GM18868 (cell line): ENCODE data around the gene RAB35.
A peak's percentile ranks its signal among the peaks of the same experiment; 100 is the strongest.

Experiments used
- ATAC-seq: cut with Tn5 transposase; IDR thresholded peaks from one replicate; pipeline ENCODE4 v1.9.1; 2021; ENCODE audit warnings: mild to moderate bottlenecking, moderate library complexity; ENCODE audit not compliant: unreplicated experiment

RAB35 gene

DNA sequence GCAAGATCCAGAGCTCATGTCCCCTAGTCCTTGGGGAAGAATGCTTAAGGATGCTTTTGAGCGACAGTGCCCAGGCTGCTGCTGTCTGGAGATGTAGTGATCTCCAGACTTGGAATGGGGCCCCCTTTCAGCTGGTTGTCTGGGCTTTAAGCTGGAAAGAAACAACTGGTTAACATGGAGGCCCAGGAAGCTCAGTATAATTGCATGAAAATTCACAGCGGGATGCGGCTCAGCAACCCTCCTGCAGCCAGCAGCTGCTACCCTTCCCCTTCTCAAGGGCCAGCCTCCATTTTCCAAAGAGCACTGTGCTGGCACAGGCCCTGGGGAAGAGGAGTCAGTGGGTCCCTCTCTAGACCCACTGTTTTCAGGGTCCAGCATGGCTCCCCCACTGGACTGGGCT lies 26.3 kb downstream of the RAB35 start:
- ATAC-seq, result no peak

DNA sequence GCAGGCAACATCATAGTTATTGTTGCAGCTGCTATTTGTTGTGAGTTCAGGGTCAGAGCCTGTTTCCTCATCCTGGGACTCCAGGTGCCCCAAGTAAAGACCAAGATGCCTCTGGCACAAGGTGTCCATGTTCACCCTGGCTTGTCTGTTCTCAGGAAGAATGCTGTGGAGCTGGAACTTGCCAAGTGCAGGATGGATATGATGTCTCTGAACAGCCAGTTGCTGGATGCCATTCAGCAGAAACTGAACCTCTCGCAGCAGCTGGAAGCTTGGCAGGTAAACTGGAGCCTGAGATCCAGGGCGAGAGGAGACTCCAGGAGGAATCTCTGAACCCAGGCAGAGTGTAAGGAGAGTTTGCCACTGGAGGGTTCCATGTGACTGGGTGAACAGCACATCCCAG lies 26.8 kb downstream of the RAB35 start:
- ATAC-seq, result no peak

DNA sequence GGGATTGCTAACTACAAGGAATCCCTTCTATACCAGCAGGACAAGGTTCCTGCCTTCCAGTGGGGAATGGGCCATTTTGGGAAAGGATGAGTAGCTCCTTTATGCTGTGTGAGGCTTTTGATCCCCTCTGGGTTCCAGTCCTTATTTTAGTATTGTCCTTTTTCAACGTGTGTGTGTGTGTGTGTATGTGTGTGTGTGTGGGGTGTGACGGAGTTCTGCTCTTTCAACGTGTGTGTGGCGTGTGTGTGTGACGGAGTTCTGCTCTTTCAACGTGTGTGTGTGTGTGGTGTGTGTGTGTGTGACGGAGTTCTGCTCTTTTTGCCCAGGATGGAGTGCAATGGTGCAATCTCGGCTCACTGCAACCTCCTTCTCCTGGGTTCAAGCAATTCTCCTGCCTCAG lies 27.4 kb downstream of the RAB35 start:
- ATAC-seq, result no peak

DNA sequence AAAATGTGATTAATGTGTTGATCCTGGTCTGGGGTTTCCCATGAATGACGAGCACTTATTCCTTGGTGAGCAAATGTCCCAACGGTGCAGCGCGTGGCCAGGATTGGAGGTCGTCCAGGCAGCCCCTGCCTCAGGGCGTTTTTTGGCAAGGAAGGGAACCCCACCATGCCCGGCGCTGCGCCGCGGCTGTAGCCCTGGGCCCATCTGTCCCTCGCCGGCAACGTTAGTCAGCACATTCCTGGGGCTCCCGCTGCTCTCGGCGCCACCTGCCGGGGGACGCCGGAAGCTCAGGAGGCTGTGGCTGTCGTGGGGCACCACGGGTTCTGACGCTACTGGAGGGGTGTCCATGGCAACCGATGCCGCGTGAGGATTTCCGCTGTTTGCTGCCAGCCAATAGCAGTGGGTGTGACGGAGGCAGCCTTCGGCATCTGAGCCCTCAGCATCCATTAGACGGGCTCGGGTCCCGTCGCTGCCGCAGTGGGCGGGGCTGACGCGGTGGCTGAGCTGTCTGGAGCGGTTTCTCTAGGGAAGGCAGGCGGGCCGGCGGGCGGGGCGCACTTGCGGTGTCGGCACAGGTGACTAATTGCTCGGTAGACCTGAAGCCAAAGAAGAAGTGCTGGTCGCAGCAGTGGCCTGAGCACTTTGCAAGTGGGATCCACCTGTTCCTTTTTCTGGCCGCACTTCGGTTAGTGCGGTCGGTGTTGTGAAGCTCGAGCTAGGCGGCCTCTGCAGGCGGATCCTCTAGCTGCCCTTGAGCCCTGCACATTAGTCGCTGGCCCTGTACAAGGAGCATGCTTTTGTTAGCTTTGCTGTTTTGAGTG lies 29.5 kb downstream of the RAB35 start:
- ATAC-seq, result peak; percentile 98

DNA sequence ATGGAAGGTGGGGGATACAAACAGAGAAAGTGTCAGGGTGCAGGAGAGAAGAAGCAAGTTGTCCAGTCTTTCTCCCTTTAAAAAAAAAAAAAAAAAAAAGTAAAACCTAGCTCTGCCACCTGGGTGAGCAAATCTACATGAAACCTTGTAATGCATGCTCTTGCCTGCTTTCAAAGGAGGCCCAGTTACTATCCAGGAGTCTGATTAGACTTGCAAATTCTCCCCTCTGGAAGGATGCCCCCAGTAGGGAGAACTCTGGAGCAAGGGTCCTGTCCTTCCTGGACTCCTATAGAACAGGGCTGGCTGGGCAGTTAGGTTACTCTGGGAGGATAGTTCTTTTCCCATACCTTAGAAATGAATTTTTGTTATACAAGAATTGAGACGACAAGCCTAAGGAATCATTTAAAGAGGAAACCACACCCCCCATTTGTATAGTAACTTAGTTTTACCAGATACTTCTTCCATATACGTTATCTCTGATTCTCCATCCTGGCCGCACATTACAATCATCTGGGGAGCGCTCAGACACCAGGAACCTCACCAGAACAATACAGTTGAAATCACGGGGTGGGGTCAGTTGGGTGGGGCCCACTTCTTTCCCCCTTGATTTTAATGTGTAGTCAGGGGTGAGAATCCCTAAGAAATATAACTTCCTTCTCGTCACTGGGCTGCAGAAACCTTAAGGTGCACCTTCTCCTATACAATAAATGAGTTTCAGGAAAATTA lies 30.5 kb downstream of the RAB35 start:
- no peak for ATAC-seq

DNA sequence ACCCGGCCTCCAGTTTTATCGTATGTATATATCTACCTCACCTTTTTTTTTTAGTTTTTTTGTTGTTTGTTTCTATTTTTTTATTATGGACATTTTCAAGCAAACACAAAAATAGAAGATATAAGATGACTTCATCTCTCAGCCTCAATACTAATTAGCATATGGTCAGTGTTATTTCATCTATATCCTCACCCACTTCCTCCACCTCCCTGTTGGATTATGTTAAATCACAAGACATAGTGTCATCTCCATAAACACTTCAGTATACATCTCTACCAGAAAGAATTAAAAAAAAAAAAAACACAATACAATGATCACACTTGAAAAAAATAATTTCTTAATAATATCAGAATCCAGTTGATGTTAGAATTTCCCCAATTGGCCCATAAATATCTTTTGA lies 34.9 kb downstream of the RAB35 start:
- no peak for ATAC-seq

DNA sequence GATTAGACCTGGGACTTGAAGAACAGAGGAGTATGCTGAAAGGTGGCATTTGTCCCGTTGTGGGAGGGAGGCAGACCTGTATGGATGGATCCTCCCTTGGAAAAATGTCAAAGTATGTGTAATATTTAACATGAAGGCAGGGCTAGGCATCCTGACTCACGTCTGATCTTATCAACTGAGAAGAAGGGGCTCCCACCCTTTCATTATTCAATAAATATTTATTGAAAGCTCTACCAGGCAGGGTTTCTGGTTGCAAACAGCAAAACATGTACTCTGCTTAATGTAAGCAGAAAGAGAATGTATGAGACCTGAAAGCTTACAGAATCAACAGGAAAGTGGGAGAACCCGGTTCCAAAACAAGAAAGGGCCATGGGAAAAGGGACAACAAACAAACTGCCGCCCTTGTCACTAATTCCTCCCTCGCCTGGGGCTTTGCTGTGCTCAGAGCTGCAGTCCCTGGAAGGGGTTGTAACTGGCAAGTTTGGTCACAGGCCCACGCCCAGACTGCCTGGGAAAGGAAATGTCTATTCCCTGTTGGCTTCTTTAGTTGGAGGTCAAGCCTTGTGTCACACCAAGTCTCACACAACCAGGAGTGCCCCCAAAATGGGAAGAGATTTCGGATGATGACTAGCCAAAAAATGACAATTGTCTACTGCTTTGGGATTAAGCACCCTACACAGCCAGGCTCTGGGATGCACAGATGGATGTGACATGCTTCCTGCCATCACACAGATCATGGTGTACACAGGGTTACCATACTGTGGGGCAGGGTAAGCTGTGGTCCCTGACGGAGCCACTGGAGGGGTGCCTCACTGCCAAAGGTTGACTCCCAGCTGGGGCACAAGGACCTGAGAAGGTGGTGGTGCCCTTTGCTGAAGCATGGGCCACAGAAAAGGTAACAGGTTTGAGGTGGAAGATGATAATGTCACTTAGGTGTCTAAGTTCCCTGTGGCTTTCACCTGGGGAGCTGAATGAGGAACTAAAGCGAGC lies 36.8 kb downstream of the RAB35 start:
- no peak for ATAC-seq

DNA sequence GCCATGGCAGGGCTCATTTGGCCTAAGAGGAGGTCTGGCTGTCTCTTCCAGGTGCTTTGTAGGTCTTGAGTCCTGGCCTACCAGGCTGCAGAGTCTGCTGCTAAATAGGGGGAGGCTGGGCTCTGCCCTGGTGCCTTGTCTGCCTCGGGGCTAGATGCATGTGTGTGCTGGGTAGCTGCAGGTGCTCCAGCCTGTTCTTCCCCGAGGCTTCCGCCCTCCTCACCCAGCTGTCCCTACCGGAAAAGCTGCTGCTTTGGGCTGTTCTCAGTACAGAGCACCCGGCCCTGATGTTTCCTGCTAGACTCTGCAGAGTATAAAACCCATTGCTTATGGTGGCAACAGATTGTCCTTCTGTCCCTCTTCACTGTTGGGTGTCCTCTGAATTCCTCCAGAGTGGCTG lies 37.7 kb downstream of the RAB35 start:
- no peak for ATAC-seq

DNA sequence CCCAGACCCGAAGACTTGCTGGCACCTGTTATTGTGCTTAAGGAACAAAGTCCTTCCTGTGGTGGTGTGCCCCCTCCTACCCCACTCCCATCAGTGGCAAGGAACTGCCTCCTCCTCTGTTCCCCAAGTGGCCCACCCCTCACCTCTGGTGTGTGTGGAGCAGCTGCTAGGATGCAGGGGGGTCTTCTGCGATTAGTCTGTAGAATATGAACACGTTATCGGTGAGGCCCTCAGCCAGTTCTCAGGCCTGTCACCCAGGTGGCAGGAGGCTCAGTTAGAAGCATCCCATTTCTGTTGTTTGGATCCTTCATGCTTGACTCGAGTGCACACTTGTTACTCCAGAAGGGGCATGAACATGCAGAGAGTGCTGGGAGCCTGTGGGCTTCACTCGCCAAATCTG lies 39.3 kb downstream of the RAB35 start:
- no peak for ATAC-seq

DNA sequence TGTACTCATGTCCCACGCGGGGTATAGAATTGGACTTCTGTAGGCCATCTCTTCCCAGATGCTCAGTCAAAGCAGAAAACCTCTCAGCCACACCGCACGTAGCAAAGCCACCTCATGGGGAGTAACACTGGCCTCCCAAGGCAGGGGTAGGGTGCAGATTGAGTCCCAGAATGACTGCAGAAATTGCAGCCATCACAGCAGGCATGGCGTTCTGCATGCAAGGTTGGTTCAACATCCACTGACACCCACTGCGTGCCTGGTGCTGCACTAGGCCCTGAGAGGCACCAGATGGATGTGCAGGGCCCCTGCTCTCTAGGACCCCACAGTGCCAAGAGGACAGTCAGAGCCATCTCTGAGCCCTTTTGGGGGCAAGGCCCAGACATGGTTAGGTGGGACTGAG lies 39.9 kb downstream of the RAB35 start:
- ATAC-seq, result no peak

DNA sequence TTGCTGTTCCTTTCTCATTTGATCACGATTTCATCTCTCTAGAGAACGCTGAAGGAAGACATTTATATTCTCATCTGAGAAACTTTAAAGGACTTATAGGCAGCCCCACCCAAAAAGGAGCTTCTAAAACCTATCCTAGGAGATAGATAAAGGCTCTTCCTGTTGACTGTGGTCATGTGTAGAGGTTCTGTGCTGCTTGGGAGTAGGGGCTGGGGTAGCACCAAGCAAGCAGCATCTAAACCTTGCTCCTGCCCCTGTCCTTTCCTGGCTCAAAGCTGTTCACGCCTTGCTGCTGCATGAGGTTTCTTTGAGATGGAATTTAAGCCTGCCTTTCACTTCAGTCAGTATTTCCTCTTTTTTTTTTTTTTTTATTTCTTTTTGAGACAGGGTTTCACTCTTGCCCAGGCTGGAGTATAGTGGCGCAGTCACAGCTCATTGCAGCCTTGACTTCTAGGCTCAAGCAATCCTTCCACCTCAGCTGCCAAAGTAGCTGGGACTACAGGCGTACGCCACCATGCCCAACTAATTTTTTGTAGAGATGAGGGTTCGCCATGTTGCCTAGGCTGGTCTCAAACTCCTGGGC lies 41.4 kb downstream of the RAB35 start:
- ATAC-seq, result no peak

DNA sequence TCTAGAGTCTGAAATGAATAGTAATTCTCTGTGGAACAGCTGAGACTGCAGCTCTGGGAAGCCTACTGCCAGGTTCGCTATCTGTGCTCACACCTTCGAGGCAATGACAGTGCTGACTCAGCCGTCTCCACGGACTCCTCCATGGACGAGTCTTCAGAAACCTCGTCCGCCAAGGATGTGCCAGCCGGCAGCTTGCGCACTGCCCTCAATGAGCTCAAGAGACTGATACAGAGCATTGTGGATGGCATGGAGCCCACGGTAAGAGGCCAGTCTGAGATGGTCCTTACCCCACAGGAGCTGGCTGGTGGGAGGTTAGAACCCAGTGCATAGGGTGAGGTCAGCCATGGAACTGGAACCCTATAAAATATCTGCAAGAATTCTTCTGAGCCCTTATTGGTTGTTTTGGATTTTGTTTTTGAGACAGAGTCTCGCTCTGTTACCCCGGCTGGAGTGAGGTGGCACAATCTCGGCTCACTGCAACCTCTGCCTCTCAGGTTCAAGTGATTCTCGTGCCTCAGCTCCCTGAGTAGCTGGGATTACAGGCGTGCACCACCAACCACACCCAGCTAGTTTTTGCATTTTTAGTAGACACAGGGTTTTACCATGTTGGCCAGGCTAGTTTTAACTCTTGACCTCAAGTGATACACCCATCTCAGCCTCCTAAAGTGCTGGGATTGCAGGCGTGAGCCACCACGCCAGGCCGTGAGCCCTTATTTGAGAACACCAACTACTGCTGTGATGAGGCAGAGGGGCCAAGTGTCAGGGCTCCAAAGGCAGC lies 43.9 kb downstream of the RAB35 start:
- ATAC-seq, result no peak

DNA sequence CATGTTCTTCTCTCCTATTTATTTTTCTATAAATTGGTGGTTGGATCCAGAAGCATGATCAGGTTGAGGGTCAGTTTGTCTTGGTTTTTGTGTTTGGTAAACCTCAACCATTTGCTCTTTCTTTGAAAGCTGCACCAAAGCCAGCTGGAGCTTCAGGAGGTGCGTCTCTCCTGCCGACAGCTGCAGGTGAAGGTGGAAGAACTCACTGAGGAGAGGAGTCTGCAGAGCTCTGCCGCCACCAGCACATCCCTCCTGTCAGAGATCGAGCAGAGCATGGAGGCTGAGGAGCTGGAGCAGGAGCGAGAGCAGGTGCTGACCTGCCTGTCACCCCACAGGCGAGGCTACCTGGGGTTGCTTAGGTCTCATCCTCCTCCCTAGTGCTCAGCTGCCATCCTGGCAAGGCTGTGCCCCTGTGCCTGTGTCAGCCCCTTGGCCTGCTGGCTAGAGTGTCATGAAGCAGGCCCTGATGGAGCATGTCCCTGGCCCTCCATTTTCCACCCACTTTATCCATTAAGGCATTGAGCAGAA lies 45.0 kb downstream of the RAB35 start:
- no peak for ATAC-seq

DNA sequence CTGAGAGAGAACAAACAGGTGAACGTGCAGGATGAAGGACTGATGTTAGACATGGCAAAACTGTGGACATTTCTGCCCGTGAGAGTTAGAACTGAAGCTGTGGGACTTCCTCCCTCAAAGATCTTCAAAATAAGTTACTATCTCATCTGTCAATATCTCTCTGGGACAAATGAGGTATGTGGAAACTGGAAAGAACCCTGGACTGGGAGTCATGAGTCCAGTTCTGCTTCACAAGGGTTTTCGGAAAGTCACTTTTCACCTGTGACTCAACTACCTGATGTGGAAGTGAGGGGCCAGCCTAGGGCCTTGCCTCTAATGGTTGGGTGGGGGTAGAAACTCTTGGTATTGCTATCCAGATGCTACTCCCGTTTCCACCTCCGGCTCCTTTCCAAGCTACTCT lies 47.3 kb downstream of the RAB35 start:
- no peak for ATAC-seq

DNA sequence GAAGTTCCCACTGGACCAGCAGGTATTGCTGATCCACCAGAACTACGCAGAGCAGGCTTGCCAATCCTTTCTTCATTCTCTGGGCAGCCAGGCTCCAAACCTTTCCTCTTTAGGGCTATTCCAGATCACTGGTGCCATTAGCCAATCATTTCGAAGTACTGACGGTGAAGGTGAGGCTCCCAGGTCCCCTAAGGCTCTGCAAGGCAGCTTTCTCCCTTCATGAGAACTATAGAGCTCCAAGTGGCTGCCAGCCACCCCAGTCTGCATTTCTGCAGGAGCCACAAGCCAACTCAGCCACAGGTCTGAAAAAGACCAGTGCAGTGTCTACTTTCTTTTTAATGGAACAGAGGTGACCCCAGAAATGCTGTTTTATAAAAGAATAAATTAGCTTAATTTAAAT lies 48.7 kb downstream of the RAB35 start:
- no peak for ATAC-seq

DNA sequence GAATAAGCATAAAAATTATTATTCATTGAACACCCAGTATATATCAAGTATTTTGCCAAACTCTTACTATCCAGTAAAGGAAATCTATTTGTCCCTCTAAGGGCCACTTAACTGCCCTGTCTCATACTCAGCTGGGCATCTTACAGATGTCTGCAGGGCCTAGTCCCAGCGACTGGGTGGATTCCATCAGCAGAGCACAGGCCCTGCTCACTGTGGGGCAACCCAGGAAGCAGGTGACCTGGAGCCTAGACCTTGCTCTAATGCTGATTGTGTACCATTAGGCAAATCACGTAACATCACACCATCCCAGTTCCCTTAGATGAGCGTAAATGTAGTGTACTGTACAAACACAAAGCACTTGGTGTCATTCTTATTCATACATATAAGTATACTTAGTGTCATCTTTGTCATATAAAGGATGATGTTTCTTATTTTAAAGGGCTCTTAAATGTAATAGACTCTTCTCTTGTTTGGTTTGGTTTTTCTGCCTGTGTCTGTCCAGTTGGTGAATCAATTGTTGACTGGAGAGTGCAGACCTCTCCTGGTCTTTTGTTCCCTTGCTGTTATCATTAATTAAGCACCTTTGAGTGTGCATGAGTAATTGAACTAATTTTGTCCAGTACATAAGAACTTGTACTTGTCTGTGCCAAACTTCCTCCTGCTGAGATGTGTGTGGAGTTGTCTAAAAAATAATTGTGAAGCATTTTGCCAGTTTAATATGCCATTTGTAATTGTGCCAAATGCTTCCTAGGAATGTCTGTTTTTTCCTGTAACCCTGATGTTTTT lies 49.3 kb downstream of the RAB35 start:
- ATAC-seq, result no peak

DNA sequence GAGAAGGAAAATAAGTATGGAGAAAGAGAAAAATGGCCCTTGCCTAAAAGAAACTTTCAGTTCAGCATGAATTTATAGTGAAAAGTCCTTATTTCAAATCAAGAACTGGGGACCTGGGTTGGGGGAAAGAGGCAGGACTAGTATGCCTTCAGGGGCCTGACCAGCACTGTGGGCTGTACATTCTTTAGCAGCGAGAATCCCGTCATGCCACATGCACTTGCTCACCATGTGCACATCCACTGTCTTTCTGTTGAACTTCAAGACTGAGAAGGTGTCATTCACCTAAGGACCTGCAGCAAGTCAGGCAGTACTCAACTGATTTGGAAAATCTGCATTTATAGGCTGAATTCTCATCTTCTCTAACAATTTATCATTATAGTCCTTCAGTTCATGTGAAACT lies 50.2 kb downstream of the RAB35 start:
- ATAC-seq, result no peak

DNA sequence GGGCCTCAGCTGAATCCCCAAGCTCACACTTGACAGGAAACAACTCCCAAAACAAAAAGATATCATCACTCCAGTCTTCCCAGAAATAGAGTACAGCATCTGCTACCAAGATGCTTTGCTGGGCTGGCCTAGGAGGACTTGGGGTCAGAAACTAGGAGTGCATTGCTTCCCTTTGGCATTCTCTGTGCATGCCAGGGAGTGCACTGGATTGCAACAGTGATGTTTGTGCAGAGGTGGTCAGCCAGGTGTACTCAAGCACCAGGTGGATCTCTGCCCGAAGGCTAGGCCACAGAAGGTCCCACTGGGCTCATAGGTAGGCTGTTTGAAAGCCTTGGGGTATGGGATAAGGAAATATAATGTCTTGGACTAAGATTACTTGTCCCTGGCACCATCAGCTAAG lies 51.1 kb downstream of the RAB35 start:
- ATAC-seq, result no peak
